HepG2 (cell line): ENCODE measurements around the gene ZNF490. TPM values are rescaled to one million over a fixed set of nuclear protein-coding genes. Genes with fewer than 3 reads are reported as not detected.

Source experiments
- CEBPG ChIP-seq: IDR thresholded peaks from 2 replicates; pipeline ENCODE4 v1.6.1; 2016
- FOXP4 ChIP-seq: sonication (generic); formaldehyde crosslinking; IDR thresholded peaks from 2 replicates; pipeline ENCODE4 v1.4.0; 2020; ENCODE audit warnings: missing genetic modification reagents
- MAFK ChIP-seq, 2 experiments: IDR thresholded peaks in 1 of 2; conservative IDR thresholded peaks in 1 of 2; 2 replicates each; pipeline ENCODE4 v1.6.1; 2011; ENCODE audit warnings: improper control_type of control experiment in 2 of 2, low read length in 2 of 2
- SAP130 ChIP-seq: IDR thresholded peaks from 2 replicates; pipeline ENCODE4 v1.6.1; 2016; ENCODE audit warnings: low read depth
- SOX5 ChIP-seq: IDR thresholded peaks from 2 replicates; pipeline ENCODE4 v1.6.1; 2016; ENCODE audit warnings: borderline replicate concordance
- TFDP2 ChIP-seq: sonication (generic); formaldehyde crosslinking; IDR thresholded peaks from 2 replicates; pipeline ENCODE4 v1.4.0; 2020; ENCODE audit warnings: missing genetic modification reagents
- polyA plus RNA-seq, 8 experiments: library from polyadenylated mRNA; depleted of rRNA in 3 of 8; stranded (reverse) in 7 of 8; unstranded in 1 of 8; fragments of >200 nt; fragmentation: Illumina TruSeq in 4 of 8; extraction: Trizol in 4 of 8; gene quantifications; 2 replicates each; pipeline versions ENCODE4 v1.2.1 to v1.2.3, GENCODE V29; 2011 to 2016; ENCODE audit warnings: low read depth in 4 of 8, missing spikeins in 1 of 8, mixed read lengths in 1 of 8; ENCODE audit not compliant: insufficient read depth in 1 of 8
- total RNA-seq, 5 experiments: library from RNA; depleted of rRNA; stranded (reverse); fragments of >200 nt; fragmentation: Illumina TruSeq; extraction: Trizol; gene quantifications; 2 replicates each; pipeline ENCODE4 v1.2.3, GENCODE V29; 2016; ENCODE audit warnings: low read depth in 1 of 5
- TF ChIP-seq, protein P1 (sequence below): sonication (generic); formaldehyde crosslinking; IDR thresholded peaks from 2 replicates; pipeline ENCODE4 v1.4.0; 2020; ENCODE audit warnings: missing genetic modification reagents
- TF ChIP-seq, protein P2 (sequence below): IDR thresholded peaks from 2 replicates; pipeline ENCODE4 v1.6.1; 2016; ENCODE audit warnings: mild to moderate bottlenecking

ZNF490 gene
- total and polyA plus RNA-seq, 2 of the 13 experiments (the other 11 are each of a cell fraction or from before 2014, with no cell fraction given), result 1.3 to 2.9 TPM

DNA sequence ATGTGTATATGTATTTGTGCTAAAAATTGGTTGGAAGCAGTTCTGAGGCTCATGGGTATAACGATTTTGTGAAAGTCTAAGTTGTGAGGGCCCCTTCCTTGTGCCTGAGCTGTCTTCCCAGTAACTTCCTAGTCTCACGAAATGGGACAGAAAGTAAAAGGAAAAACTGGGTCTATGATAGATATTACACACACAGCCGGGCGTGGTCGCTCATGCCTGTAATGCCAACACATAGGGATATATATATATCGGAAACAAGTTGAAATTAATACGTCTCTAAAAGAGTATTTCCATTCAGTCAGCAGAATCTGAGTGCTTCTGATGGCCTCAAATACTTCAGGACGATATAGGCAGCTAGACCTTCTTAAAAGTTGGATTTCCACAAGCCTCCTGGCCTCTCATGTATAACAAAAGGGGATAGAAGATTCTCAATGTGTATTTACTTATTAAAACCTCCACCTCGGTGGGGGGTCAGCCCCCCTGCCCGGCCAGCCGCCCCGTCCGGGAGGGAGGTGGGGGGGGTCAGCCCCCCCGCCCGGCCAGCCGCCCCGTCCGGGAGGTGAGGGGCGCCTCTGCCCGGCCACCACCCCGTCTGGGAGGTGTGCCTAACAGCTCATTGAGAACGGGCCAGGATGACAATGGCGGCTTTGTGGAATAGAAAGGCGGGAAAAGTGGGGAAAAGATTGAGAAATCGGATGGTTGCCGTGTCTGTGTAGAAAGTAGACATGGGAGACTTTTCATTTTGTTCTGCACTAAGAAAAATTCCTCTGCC is 10.8 kb upstream of the ZNF490 start (continued):
- TF ChIP-seq SOX5 (peak; percentile 49; the same call in 1 of the 2 replicates), SAP130 (CRISPR knock-in tag) (0 out of 2 replicates have a peak, but pooled peaks have one; percentile 19), CEBPG (CRISPR knock-in tag) (peak; percentile 57; the same call in 1 of the 2 replicates), MAFK (conservative IDR thresholded peaks at IDR 0.05 in 1 of 2, IDR thresholded peaks at IDR 0.05 in 1 of 2; ENCODE audit: low read length in 2 of 2) (peak; percentile 66 to 71), TFDP2 (CRISPR knock-in tag) (peak; percentile 78), FOXP4 (CRISPR knock-in tag) (peak; percentile 30; the same call in 1 of the 2 replicates)
- TF ChIP-seq, protein P1, sequence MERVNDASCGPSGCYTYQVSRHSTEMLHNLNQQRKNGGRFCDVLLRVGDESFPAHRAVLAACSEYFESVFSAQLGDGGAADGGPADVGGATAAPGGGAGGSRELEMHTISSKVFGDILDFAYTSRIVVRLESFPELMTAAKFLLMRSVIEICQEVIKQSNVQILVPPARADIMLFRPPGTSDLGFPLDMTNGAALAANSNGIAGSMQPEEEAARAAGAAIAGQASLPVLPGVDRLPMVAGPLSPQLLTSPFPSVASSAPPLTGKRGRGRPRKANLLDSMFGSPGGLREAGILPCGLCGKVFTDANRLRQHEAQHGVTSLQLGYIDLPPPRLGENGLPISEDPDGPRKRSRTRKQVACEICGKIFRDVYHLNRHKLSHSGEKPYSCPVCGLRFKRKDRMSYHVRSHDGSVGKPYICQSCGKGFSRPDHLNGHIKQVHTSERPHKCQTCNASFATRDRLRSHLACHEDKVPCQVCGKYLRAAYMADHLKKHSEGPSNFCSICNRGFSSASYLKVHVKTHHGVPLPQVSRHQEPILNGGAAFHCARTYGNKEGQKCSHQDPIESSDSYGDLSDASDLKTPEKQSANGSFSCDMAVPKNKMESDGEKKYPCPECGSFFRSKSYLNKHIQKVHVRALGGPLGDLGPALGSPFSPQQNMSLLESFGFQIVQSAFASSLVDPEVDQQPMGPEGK (CRISPR knock-in tag), result peak; percentile 97
- TF ChIP-seq, protein P2, sequence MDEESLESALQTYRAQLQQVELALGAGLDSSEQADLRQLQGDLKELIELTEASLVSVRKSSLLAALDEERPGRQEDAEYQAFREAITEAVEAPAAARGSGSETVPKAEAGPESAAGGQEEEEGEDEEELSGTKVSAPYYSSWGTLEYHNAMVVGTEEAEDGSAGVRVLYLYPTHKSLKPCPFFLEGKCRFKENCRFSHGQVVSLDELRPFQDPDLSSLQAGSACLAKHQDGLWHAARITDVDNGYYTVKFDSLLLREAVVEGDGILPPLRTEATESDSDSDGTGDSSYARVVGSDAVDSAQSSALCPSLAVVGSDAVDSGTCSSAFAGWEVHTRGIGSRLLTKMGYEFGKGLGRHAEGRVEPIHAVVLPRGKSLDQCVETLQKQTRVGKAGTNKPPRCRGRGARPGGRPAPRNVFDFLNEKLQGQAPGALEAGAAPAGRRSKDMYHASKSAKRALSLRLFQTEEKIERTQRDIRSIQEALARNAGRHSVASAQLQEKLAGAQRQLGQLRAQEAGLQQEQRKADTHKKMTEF (CRISPR knock-in tag), result peak; percentile 33; the same call in 1 of the 2 replicates
